Measurements from ENCODE around the gene OR6X1. TPM values are rescaled to one million over a fixed set of nuclear protein-coding genes. Genes with fewer than 3 reads are reported as not detected.
"Not testable (repeated sequence)": the region's sequence is repeated elsewhere in the genome, so short reads cannot be mapped to it uniquely, and the experiment has no call there.

Gene OR6X1
- total RNA-seq, 1 donor from 2014 or later, result not detected

DNA sequence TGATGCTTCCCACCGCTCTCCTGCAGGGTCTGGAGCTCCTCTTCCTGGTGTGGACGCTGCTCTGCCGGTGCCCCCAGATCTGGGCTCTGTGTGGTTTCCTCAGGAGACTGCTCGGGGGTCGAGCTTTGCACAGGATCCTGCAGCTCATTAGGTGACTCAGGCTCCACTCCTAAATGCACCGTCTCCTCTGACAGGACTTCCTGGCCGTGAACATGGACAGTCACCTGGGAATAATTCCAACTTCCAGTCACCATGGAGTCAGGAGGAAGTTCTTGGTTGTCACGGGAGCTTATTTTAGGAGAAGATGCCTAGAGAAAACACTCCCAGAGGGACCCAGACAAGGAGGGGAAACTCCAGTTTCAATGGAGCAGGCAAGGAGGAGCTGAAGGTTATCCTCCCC, 24.7 kb downstream of the OR6X1 start:
- H3K27me3 Mint-ChIP-seq, result no peaks in the 10 kb centered on the region
- H3K27ac Mint-ChIP-seq, result no peak overlapping the region
- H3K36me3 Mint-ChIP-seq, result peaks cover 54% of the 10 kb centered on the region
- no peak overlapping the region for H3K4me3 Mint-ChIP-seq
- no peak for DNase-seq (ENCODE audit: extremely low spot score, unreplicated experiment)
- no peaks in the 10 kb centered on the region for H3K4me1 Mint-ChIP-seq (ENCODE audit: unreplicated experiment)
- no peaks in the 10 kb centered on the region for H3K9me3 Mint-ChIP-seq
- TF ChIP-seq, protein P1, sequence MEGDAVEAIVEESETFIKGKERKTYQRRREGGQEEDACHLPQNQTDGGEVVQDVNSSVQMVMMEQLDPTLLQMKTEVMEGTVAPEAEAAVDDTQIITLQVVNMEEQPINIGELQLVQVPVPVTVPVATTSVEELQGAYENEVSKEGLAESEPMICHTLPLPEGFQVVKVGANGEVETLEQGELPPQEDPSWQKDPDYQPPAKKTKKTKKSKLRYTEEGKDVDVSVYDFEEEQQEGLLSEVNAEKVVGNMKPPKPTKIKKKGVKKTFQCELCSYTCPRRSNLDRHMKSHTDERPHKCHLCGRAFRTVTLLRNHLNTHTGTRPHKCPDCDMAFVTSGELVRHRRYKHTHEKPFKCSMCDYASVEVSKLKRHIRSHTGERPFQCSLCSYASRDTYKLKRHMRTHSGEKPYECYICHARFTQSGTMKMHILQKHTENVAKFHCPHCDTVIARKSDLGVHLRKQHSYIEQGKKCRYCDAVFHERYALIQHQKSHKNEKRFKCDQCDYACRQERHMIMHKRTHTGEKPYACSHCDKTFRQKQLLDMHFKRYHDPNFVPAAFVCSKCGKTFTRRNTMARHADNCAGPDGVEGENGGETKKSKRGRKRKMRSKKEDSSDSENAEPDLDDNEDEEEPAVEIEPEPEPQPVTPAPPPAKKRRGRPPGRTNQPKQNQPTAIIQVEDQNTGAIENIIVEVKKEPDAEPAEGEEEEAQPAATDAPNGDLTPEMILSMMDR (conservative IDR thresholded peaks at IDR 0.05), result no peak

DNA sequence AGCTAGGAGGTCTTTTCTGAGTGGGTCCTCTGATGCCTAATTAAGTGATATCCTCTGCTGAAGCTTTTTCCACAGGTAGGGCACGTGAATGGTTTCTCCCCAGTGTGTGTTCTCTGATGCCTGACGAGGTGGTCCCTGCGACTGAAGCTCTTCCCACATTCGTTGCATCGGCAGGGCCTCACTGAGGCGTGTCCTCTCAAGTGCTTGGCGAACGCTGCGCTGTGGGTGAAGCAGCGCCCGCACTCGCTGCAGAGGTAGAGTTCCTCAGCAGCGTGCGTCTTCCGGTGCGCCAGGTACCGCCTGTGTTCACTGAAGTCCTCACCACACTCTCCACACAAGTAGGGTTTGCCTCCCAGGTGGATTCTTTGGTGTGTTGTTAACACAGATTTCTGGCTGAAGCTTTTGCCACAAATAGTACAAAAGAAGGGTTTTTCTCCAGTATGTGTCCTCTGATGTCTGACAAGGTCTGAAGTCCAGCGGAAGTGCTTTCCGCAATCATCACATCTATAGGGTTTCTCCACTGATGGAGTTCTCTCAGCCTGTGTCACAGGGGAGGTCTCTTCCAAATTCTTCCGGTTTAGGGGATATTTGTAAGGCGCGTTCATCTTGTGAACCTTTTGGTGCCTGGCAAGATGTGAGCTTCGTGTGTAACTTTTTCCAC, 28.2 kb downstream of the OR6X1 start:
- Mint-ChIP-seq H3K27me3 (no peaks in the 10 kb centered on the region), H3K9me3 (no peaks in the 10 kb centered on the region), H3K36me3 (peaks cover 62% of the 10 kb centered on the region), H3K4me1 (ENCODE audit: unreplicated experiment) (no peaks in the 10 kb centered on the region), H3K27ac (no peak overlapping the region), H3K4me3 (no peak overlapping the region)
- TF ChIP-seq, protein P1 (conservative IDR thresholded peaks at IDR 0.05), result no peak
- DNase-seq (ENCODE audit: extremely low spot score, unreplicated experiment), result no peak

DNA sequence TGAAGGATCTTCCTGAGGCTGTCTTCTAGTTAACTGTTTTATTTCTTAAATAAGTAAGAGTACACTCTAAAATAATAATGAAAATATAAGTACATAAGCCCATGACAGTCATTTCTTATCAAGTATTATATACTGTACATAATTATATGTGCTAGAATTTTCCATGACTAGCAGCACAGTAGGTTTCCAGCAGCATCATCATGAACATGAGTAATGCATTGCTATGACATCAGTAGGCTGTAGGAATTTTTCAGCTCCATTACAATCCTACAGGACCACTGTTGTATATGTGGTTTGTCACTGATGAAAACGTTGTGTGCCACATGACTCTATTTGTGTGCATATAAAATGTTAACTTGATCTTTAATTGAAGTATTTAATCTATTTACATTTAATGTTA, 34.9 kb downstream of the OR6X1 start:
- Mint-ChIP-seq H3K36me3 (peaks cover 11% of the 10 kb centered on the region), H3K4me3 (no peak overlapping the region), H3K27ac (no peak overlapping the region), H3K4me1 (ENCODE audit: unreplicated experiment) (no peaks in the 10 kb centered on the region), H3K9me3 (no peaks in the 10 kb centered on the region), H3K27me3 (peaks cover 20% of the 10 kb centered on the region)
- TF ChIP-seq, protein P1 (conservative IDR thresholded peaks at IDR 0.05), result no peak
- no peak for DNase-seq (ENCODE audit: extremely low spot score, unreplicated experiment)

DNA sequence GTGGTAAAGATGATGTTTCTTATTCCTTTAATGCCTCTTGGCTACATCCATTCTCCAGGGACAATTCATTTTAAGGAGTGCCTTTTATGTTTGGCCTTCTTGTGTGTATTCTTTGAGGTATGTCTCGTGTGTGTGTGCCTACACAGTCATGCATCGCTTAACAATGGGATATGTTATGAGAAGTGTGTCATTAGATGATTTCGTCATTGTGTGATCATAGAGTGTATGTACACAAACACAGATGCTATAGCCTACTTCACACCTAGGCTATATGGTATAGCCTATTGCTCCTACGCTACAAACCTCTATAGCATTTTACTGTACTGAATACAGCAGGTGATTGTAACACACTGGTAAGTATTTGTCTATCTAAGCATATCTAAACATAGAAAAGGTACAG, 35.8 kb downstream of the OR6X1 start:
- H3K27ac Mint-ChIP-seq, result no peak overlapping the region
- TF ChIP-seq, protein P1 (conservative IDR thresholded peaks at IDR 0.05), result no peak
- no peaks in the 10 kb centered on the region for H3K4me1 Mint-ChIP-seq (ENCODE audit: unreplicated experiment)
- peaks cover 27% of the 10 kb centered on the region for H3K27me3 Mint-ChIP-seq
- no peaks in the 10 kb centered on the region for H3K9me3 Mint-ChIP-seq
- H3K4me3 Mint-ChIP-seq, result no peak overlapping the region
- peaks cover 5% of the 10 kb centered on the region for H3K36me3 Mint-ChIP-seq
- DNase-seq (ENCODE audit: extremely low spot score, unreplicated experiment), result no peak

DNA sequence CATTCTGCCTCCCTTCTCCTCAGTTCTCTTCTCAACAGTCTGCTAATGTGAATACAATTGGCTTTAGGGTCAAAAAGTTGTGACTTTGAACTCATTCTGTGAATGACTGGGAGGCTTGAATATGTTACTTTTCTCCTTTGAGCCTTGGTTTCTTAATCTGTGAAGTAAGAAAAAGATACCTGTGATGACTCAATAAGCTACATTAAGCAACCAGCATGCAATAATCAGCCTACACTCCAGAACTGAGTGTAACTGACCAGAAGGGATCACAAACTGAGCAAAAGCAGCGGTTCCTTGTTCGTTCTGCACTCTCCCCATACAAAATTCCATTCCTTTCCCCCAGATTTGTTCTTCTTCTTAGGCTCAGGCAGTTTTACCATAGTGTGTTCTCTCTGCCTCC, 36.3 kb downstream of the OR6X1 start:
- peaks cover 29% of the 10 kb centered on the region for H3K27me3 Mint-ChIP-seq

DNA sequence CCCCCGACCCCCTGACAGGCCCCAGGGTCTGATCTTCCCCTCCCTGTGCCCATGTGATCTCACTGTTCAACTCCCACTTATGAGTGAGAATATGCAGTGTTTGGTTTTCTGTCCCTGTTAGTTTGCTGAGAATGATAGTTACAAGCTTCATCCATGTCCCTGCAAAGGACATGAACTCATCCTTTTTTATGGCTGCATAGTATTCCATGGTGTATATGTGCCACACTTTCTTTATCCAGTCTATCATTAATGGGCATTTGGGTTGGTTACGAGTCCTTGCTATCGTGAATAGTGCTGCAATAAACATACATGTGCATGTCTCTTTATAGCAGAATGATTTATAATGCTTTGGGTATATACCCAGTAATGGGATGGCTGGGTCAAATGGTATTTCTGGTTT, 41.7 kb downstream of the OR6X1 start:
- not testable (repeated sequence) for H3K27ac Mint-ChIP-seq; H3K4me3 Mint-ChIP-seq; H3K9me3 Mint-ChIP-seq; DNase-seq (ENCODE audit: extremely low spot score, unreplicated experiment); H3K4me1 Mint-ChIP-seq (ENCODE audit: unreplicated experiment); H3K36me3 Mint-ChIP-seq
- peaks cover 32% of the 10 kb centered on the region for H3K27me3 Mint-ChIP-seq

More for the DNA sequence above, 36.3 kb downstream of the OR6X1 start:
- Mint-ChIP-seq H3K36me3 (peaks cover 1% of the 10 kb centered on the region), H3K9me3 (no peaks in the 10 kb centered on the region), H3K4me3 (no peak overlapping the region), H3K4me1 (ENCODE audit: unreplicated experiment) (no peaks in the 10 kb centered on the region), H3K27ac (no peak overlapping the region)
- DNase-seq (ENCODE audit: extremely low spot score, unreplicated experiment), result no peak
- TF ChIP-seq, protein P1 (conservative IDR thresholded peaks at IDR 0.05), result no peak
